ENCODE measurements around the gene BTBD8. TPM values are rescaled to one million over a fixed set of nuclear protein-coding genes. Genes with fewer than 3 reads are reported as not detected.

BTBD8 gene
- total and polyA plus RNA-seq, 12 donors = 3.5 to 14.1 (median 9.5) TPM

DNA sequence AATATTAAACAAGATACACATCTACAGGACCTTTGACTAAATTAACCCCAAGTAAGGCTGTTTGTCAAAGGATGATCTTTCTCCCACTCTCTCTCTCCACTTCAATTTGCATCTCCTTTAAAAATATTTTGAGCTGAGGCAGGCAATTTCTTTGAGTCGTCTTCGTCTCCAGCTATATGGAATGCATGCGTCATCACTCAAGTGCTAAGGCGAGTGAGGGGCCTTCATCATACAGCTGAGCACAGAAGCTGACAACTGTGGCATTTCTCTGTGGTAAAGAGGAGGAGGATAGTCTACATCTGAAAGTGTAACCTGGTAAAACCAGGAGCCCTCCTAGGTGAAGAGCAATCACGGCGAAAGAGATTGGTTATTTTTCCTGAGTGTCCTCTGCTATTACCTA, 42.7 kb upstream of the BTBD8 start:
- Histone ChIP-seq H3K36me3 (replicated peaks in 1 of 2) (no peaks in the 10 kb centered on the region), H3K27ac (no peak overlapping the region), H3K4me3 (no peak overlapping the region), H3K27me3 (no peaks in the 10 kb centered on the region), H3K9me3 (replicated peaks in 1 of 3) (no peaks in the 10 kb centered on the region), H3K4me1 (replicated peaks in 1 of 2) (no peaks in the 10 kb centered on the region)
- intact Hi-C loops (cut with DNase I) = no loop called here
- TF ChIP-seq, protein P1, sequence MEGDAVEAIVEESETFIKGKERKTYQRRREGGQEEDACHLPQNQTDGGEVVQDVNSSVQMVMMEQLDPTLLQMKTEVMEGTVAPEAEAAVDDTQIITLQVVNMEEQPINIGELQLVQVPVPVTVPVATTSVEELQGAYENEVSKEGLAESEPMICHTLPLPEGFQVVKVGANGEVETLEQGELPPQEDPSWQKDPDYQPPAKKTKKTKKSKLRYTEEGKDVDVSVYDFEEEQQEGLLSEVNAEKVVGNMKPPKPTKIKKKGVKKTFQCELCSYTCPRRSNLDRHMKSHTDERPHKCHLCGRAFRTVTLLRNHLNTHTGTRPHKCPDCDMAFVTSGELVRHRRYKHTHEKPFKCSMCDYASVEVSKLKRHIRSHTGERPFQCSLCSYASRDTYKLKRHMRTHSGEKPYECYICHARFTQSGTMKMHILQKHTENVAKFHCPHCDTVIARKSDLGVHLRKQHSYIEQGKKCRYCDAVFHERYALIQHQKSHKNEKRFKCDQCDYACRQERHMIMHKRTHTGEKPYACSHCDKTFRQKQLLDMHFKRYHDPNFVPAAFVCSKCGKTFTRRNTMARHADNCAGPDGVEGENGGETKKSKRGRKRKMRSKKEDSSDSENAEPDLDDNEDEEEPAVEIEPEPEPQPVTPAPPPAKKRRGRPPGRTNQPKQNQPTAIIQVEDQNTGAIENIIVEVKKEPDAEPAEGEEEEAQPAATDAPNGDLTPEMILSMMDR (IDR thresholded peaks at IDR 0.05) = no peak
- TF ChIP-seq POLR2A (IDR thresholded peaks at IDR 0.05) = no peak
- DNase-seq = no peak
- 73 to 83% (median 79%) methylated on average over 6 of the region's 6 CpGs for WGBS, 4 donors

DNA sequence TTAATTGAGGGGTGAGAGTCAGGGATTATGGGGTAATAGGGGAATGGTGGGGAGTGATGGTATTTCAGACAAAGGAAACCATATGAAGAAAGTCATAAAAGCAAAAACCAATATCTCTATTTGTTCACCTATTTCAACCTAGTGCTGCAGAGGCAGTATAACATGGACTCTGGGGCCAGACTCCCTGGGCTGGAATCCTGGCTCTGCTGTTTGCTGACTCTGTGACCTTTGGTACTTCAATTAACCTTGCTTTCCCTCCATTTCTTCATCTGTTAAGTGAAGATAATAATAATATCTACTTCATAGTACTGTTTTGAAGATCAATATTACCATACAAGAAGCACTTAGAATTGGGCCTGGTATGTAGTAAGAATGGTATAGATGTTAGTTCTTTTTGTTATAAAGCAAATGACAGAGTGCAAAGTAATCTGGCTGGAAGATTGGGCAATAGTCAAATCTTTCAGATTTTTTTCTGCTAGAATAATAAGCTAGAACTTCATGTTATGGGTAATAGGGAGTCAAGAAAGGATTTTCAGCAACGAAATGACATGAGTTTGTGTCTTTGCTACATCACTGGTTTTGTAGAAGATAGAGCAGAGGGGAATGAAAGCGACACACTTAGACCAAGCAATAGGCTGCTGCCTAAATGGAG, 41.3 kb upstream of the BTBD8 start:
- H3K36me3 ChIP-seq (replicated peaks in 1 of 2) = no peaks in the 10 kb centered on the region
- H3K4me3 ChIP-seq = no peak overlapping the region
- H3K27me3 ChIP-seq = no peaks in the 10 kb centered on the region
- no peak for DNase-seq
- no peaks in the 10 kb centered on the region for H3K4me1 ChIP-seq (replicated peaks in 1 of 2)
- intact Hi-C loops (cut with DNase I) = no loop called here
- H3K9me3 ChIP-seq (replicated peaks in 1 of 3) = no peaks in the 10 kb centered on the region
- H3K27ac ChIP-seq = no peak overlapping the region
- TF ChIP-seq POLR2A (IDR thresholded peaks at IDR 0.05) = no peak
- 83 to 93% (median 90%) methylated on average over 2 of the region's 2 CpGs for WGBS, 4 donors

DNA sequence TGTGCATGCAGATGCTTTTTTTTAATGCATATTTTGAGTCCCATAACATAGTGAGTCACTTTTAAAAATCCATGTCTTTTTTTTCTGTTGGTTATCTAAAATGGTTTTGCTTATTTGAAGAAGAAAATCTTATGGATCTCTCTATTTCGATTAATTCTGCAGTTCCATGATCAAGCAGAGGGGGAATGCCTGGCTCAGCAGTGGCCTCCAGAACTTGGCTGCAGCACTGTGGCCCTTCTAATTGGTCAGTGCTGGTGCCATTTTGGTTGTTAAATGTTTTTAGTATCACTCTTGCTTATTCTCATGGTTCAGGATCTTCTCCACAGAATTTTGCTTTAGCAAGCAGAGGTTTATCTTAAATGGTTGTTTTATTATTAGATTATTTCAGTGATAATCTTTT, 39.2 kb upstream of the BTBD8 start:
- Histone ChIP-seq H3K4me3 (no peak overlapping the region), H3K4me1 (replicated peaks in 1 of 2) (no peaks in the 10 kb centered on the region), H3K27me3 (no peaks in the 10 kb centered on the region), H3K9me3 (replicated peaks in 1 of 3) (no peaks in the 10 kb centered on the region), H3K36me3 (replicated peaks in 1 of 2) (no peaks in the 10 kb centered on the region), H3K27ac (no peak overlapping the region)
- 85 to 92% (median 90%) methylated on average over 1 of the region's 1 CpG for WGBS, 4 donors
- DNase-seq = no peak
- TF ChIP-seq, protein P1 (IDR thresholded peaks at IDR 0.05) = no peak
- no peak for TF ChIP-seq POLR2A (IDR thresholded peaks at IDR 0.05)
- intact Hi-C loops (cut with DNase I) = no loop called here

DNA sequence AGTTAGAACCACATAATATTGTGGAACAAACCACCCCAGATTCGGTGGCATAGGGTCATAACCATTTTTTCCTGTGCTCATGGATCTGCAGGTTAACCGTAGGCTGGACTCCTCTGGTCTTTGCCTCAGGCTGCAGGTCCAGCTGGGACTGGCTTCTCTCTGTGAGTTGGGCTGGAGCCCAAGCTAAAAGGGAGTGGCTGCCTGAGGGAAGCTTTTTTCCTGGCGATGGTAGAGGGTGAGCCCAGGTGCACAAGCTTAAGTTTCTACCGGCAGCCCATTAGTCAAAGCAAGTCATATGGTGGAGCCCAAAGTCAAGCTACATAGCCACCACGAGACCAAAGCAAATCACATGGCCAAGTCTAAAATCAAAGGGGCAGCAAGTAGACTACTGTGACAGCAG, 36.5 kb upstream of the BTBD8 start:
- H3K27me3 ChIP-seq = no peaks in the 10 kb centered on the region
- H3K4me3 ChIP-seq = no peak overlapping the region
- H3K4me1 ChIP-seq (replicated peaks in 1 of 2) = no peaks in the 10 kb centered on the region
- intact Hi-C loops (cut with DNase I) = no loop called here
- 83 to 88% (median 84%) methylated on average over 5 of the region's 5 CpGs for WGBS, 4 donors
- no peaks in the 10 kb centered on the region for H3K36me3 ChIP-seq (replicated peaks in 1 of 2)
- no peak for TF ChIP-seq POLR2A (IDR thresholded peaks at IDR 0.05)
- TF ChIP-seq, protein P1 (IDR thresholded peaks at IDR 0.05) = no peak
- H3K9me3 ChIP-seq (replicated peaks in 1 of 3) = no peaks in the 10 kb centered on the region
- no peak for DNase-seq
- no peak overlapping the region for H3K27ac ChIP-seq
